ENCODE measurements around the gene CCNF. TPM values are rescaled to one million over a fixed set of nuclear protein-coding genes. Genes with fewer than 3 reads are reported as not detected.

CCNF gene
- total and polyA plus RNA-seq, 9 of the 15 experiments (the other 6 are each of a cell fraction or from before 2014, with no cell fraction given) = 4.1 to 70.1 (median 29.5) TPM

DNA sequence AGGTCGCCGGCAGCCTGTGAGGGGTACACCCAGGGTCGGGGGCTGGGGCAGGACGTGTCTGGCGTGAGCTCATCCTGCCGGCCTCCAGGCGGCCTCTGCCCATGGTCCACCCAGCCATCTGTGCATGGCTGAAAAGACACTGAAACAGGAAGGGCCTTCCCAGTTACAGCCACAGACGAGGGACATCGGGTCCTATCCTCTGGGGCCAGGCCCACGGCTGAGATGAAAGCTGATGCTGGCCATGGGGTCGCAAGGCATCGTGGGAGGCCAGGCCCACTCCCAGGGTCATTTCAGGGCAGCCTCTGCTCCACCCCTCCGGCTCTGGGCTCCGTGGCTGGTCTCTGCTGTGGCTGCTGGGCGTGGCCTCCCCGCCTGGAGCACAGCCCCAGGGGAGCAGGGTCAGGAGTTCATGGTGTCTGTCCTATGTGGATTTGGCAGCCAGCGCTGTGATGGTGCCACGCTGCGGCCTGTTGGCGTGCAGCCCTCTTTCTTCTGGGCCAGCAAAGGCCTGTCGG lies 67.9 kb downstream of the CCNF start (continued):
- TF ChIP-seq, protein P1, sequence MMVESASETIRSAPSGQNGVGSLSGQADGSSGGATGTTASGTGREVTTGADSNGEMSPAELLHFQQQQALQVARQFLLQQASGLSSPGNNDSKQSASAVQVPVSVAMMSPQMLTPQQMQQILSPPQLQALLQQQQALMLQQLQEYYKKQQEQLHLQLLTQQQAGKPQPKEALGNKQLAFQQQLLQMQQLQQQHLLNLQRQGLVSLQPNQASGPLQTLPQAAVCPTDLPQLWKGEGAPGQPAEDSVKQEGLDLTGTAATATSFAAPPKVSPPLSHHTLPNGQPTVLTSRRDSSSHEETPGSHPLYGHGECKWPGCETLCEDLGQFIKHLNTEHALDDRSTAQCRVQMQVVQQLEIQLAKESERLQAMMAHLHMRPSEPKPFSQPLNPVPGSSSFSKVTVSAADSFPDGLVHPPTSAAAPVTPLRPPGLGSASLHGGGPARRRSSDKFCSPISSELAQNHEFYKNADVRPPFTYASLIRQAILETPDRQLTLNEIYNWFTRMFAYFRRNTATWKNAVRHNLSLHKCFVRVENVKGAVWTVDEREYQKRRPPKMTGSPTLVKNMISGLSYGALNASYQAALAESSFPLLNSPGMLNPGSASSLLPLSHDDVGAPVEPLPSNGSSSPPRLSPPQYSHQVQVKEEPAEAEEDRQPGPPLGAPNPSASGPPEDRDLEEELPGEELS (CRISPR knock-in tag; IDR thresholded peaks at IDR 0.05; ENCODE audit: borderline replicate concordance) = no peak
- TF ChIP-seq ZBTB7A (IDR thresholded peaks at IDR 0.05; ENCODE audit: borderline replicate concordance, control insufficient read depth, low read depth, low read length) (peak; percentile 62; the same call in 1 of the 2 replicates), ZNF785 (CRISPR knock-in tag; IDR thresholded peaks at IDR 0.05) (no peak), MTA3 (IDR thresholded peaks at IDR 0.05; ENCODE audit: borderline replicate concordance) (peak; percentile 80; the same call in 1 of the 2 replicates), ZNF274 (IDR thresholded peaks at IDR 0.05; ENCODE audit: borderline replicate concordance, low read depth, low read length) (no peak), TEAD4 (IDR thresholded peaks at IDR 0.05; ENCODE audit: low read length) (no peak), TEAD4 (CRISPR knock-in tag; IDR thresholded peaks at IDR 0.05; ENCODE audit: borderline replicate concordance) (no peak), JUNB (CRISPR knock-in tag; conservative IDR thresholded peaks at IDR 0.05) (no peak), SP1 (CRISPR knock-in tag; IDR thresholded peaks at IDR 0.05) (peak; percentile 50; the same call in 1 of the 2 replicates), POLR3A (IDR thresholded peaks at IDR 0.05; ENCODE audit: borderline replicate concordance, extremely low read depth, insufficient read depth, insufficient read length) (no peak), SLC30A9 (CRISPR knock-in tag; IDR thresholded peaks at IDR 0.05) (no peak), RBBP5 (IDR thresholded peaks at IDR 0.05; ENCODE audit: borderline replicate concordance, insufficient read depth, low read length, poor library complexity, severe bottlenecking) (no peak), BCL6 (CRISPR knock-in tag; IDR thresholded peaks at IDR 0.05) (no peak), MCM7 (IDR thresholded peaks at IDR 0.05) (no peak), CTBP1 (IDR thresholded peaks at IDR 0.05; ENCODE audit: borderline replicate concordance) (peak; percentile 81), FOS (IDR thresholded peaks at IDR 0.05; ENCODE audit: extremely low read depth, insufficient read length) (no peak), MEF2D (tag; conservative IDR thresholded peaks at IDR 0.05; ENCODE audit: low read depth) (no peak)
- TF ChIP-seq, protein P2, sequence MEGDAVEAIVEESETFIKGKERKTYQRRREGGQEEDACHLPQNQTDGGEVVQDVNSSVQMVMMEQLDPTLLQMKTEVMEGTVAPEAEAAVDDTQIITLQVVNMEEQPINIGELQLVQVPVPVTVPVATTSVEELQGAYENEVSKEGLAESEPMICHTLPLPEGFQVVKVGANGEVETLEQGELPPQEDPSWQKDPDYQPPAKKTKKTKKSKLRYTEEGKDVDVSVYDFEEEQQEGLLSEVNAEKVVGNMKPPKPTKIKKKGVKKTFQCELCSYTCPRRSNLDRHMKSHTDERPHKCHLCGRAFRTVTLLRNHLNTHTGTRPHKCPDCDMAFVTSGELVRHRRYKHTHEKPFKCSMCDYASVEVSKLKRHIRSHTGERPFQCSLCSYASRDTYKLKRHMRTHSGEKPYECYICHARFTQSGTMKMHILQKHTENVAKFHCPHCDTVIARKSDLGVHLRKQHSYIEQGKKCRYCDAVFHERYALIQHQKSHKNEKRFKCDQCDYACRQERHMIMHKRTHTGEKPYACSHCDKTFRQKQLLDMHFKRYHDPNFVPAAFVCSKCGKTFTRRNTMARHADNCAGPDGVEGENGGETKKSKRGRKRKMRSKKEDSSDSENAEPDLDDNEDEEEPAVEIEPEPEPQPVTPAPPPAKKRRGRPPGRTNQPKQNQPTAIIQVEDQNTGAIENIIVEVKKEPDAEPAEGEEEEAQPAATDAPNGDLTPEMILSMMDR (IDR thresholded peaks at IDR 0.05 in 2 of 3, conservative IDR thresholded peaks at IDR 0.05 in 1 of 3; ENCODE audit: insufficient read depth in 2 of 3, low read depth in 1 of 3, low read length in 3 of 3) = peak; percentile 50 to 66 (median 56)
- TF ChIP-seq, protein P3, sequence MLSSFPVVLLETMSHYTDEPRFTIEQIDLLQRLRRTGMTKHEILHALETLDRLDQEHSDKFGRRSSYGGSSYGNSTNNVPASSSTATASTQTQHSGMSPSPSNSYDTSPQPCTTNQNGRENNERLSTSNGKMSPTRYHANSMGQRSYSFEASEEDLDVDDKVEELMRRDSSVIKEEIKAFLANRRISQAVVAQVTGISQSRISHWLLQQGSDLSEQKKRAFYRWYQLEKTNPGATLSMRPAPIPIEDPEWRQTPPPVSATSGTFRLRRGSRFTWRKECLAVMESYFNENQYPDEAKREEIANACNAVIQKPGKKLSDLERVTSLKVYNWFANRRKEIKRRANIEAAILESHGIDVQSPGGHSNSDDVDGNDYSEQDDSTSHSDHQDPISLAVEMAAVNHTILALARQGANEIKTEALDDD (IDR thresholded peaks at IDR 0.05) = no peak
- TF ChIP-seq, protein P4, sequence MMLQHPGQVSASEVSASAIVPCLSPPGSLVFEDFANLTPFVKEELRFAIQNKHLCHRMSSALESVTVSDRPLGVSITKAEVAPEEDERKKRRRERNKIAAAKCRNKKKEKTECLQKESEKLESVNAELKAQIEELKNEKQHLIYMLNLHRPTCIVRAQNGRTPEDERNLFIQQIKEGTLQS (IDR thresholded peaks at IDR 0.05) = no peak
- TF ChIP-seq, protein P4 (CRISPR knock-in tag; conservative IDR thresholded peaks at IDR 0.05) = no peak
- TF ChIP-seq, protein P5, sequence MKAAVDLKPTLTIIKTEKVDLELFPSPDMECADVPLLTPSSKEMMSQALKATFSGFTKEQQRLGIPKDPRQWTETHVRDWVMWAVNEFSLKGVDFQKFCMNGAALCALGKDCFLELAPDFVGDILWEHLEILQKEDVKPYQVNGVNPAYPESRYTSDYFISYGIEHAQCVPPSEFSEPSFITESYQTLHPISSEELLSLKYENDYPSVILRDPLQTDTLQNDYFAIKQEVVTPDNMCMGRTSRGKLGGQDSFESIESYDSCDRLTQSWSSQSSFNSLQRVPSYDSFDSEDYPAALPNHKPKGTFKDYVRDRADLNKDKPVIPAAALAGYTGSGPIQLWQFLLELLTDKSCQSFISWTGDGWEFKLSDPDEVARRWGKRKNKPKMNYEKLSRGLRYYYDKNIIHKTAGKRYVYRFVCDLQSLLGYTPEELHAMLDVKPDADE (conservative IDR thresholded peaks at IDR 0.05; ENCODE audit: control insufficient read depth, low read depth, low read length) = no peak

Data from K562 (cell line).